ENCODE measurements around the gene GRK4.

The GRK4 gene

DNA sequence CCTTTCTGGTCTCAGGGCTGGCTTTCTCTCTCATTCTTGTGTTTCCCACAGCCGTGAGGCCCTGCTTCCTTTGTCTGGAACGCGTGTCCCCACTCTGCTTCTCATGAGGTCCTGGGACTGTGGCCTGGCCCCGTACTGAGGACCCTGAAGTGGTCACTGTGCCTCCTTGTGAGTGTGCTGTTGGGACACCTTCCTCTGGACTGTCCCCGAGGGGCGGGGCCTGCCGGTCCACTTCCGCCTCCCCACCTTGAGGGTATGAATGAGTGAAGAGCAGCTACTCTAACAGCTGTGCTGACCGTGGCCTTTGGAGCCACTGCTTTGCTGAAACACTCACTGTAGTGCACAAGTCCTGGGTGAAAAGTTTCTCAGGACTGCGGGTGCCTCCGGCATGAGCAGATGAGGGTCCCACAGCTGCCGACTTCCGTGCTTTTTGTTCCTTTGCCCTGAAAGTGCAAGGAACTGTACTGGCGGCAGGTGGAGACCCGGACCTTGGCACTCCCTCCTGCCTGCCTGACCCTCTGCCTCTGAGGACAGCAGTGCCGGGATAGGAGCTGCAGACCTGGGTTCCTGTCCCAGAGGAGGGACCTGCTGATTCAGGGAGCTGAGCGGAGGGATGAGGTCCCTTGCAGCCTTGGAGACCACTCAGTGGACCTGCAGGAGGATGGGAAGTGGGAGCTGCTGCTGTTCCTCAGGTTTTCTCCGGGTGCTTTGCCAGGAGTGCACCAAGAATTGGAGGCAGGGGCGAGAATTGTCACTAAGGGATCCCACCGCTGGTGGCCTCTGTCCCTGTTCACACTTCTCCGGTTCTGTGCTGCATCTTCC lies 73.0 kb downstream of the GRK4 start:
- Histone ChIP-seq H3K36me3 (ENCODE audit: control insufficient read depth, insufficient read depth, low read length) (no peaks in the 10 kb centered on the region), H3K4me1 (ENCODE audit: control insufficient read depth, insufficient read depth, low read length) (peaks cover 5% of the 10 kb centered on the region), H3K4me3 (ENCODE audit: low read length) (no peak overlapping the region), H3K27me3 (ENCODE audit: control insufficient read depth, insufficient read depth, low read length) (no peaks in the 10 kb centered on the region), H3K9ac (ENCODE audit: low read length) (no peak overlapping the region), H3K27ac (ENCODE audit: low read depth, low read length) (no peak overlapping the region)

DNA sequence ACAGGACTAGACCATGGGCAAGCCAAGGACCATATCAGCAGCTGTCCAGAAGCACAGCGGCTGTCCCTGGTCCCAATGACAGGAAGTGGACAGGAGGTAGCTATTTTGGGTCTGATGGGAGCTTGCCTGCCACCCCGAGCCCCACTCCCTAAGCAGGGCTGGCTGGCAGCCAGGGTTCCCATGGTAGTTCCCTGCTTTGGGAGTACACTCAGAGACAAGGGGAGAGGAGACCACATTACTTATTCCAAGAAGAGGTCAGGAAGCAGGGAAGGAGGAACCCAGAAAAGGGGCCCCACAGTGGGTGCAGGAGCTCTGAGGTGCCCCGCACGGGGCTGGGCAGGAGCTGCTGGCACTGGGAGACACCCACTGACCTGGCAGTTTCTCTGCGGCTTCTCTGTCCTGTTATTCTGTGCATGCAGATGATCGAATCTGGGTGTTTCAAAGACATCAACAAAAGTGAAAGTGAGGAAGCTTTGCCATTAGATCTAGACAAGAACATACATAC lies 74.6 kb downstream of the GRK4 start:
- peak overlapping the region; percentile 50 for H3K4me3 ChIP-seq (ENCODE audit: low read length)
- no peak overlapping the region for H3K9ac ChIP-seq (ENCODE audit: low read length)
- H3K27me3 ChIP-seq (ENCODE audit: control insufficient read depth, insufficient read depth, low read length): no peaks in the 10 kb centered on the region
- H3K4me1 ChIP-seq (ENCODE audit: control insufficient read depth, insufficient read depth, low read length): peaks cover 5% of the 10 kb centered on the region
- no peaks in the 10 kb centered on the region for H3K36me3 ChIP-seq (ENCODE audit: control insufficient read depth, insufficient read depth, low read length)
- no peak overlapping the region for H3K27ac ChIP-seq (ENCODE audit: low read depth, low read length)

DNA sequence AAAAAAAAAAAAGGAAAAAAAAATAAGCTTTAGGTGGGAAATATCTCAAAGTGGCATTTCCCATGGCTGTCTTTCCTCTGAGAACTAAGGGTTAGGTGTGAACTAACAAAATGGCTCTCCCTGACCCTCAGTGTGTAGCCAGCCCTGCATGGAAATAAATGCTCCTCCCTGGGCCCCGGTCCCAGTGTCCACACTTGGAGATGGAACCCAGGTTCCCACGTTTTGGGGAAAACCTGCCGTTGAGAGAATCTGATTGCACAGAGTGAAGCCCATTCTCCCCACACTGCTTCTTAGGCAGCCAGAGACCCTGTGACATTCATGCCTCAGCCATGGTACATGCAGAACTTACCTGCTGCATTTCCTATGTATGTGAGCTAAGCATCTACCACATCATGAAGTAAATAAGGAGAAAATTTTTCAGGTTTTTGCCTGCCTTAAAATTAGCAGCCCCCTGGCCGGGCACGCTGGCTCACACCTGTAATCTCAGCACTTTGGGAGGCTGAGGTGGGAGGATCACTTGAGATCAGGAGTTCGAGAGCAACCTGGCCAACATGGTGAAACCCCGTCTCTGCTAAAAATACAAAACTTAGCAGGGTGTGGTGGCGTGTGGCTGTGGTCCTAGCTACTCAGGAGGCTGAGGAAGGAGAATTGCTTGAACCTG lies 76.5 kb downstream of the GRK4 start:
- Histone ChIP-seq H3K4me3 (ENCODE audit: low read length) (no peak overlapping the region), H3K4me1 (ENCODE audit: control insufficient read depth, insufficient read depth, low read length) (peaks cover 5% of the 10 kb centered on the region), H3K27ac (ENCODE audit: low read depth, low read length) (no peak overlapping the region), H3K9ac (ENCODE audit: low read length) (no peak overlapping the region), H3K27me3 (ENCODE audit: control insufficient read depth, insufficient read depth, low read length) (no peaks in the 10 kb centered on the region), H3K36me3 (ENCODE audit: control insufficient read depth, insufficient read depth, low read length) (no peaks in the 10 kb centered on the region)

DNA sequence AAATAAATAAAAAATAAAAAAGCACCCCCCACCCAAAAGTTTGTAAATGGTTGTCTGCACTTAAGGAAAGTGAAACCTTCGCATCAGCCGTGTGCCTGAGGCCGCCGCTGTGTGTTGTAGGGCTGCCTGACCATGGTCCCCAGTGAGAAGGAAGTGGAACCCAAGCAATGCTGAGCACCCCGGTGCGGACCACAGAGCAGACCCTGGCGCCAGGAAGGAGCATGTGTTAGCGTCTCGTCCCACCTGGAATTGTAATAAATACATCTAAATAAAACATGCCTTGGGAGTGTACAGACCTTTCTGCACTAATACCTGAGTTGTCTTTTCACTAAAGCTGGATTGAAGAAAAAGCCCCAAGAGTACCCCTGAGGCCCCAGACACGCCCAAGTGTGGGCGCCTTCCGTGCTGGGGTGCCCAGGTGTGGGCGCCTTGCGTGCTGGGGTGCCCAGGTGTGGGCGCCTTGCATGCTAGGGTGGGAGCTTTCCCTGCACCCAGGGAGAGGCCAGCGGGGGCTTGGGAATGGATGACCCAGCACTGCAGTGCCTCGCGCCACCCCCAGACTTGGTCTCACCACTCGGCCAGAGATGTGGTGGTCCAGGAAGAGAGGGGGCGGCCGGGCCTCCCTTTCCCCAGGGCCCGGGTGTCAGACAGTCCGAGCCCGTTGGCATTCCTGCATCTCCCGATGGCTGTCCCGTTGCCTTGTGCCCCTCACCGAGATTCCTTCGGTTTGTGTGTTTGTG lies 77.3 kb downstream of the GRK4 start:
- Histone ChIP-seq H3K4me3 (ENCODE audit: low read length) (peak overlapping the region; percentile 65), H3K36me3 (ENCODE audit: control insufficient read depth, insufficient read depth, low read length) (no peaks in the 10 kb centered on the region), H3K9ac (ENCODE audit: low read length) (no peak overlapping the region), H3K4me1 (ENCODE audit: control insufficient read depth, insufficient read depth, low read length) (peaks cover 5% of the 10 kb centered on the region), H3K27ac (ENCODE audit: low read depth, low read length) (no peak overlapping the region), H3K27me3 (ENCODE audit: control insufficient read depth, insufficient read depth, low read length) (no peaks in the 10 kb centered on the region)

DNA sequence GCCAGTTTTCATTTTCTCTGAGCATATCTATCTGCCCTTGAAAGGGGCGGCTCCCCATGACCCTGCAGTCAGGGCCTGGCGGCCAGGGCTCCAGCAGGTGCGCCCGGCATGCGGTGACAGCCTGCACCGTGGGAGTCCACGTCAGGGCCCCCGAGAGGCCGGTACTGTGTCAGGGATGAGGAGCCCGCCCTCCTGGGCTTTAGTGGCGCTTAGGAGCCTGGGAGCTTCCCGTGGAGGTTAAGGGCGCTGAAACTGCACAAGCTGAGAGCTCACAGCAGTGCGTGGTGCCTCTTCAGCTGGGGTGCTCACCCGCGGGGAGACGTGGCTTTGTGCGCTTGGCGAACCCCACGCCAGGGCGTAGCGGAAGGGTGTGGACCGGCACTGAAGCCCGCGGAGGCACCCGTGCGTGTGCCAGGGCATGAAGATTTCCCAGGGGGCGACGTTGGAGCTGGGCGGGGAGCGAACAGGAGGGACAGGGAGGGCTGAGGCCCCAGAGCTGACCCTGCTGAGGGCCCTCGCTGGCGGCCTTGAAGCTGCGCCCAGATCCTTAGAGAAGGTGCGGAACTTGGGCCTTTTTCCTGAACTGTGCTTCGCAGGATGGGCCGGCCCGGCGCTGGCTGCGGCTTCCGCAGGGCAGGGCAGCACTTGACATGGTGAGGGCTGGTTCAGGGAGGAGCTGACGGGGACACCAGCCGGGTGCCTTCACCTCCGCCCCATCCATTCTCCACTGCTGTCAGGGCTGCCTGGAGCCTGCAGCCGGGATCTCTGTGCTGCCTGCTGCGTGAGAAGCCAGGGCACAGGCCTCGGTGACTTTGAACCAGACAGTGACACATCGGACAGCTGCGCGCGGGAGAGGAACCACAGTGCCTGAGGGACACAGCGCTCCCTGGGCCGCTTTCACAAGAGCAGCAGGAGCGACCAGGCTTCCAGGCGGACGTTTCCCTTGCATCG lies 78.1 kb downstream of the GRK4 start:
- peak overlapping the region; percentile 60 for H3K9ac ChIP-seq (ENCODE audit: low read length)
- no peaks in the 10 kb centered on the region for H3K36me3 ChIP-seq (ENCODE audit: control insufficient read depth, insufficient read depth, low read length)
- peak overlapping the region; percentile 65 for H3K4me3 ChIP-seq (ENCODE audit: low read length)
- H3K4me1 ChIP-seq (ENCODE audit: control insufficient read depth, insufficient read depth, low read length): peaks cover 5% of the 10 kb centered on the region
- H3K27ac ChIP-seq (ENCODE audit: low read depth, low read length): no peak overlapping the region
- H3K27me3 ChIP-seq (ENCODE audit: control insufficient read depth, insufficient read depth, low read length): no peaks in the 10 kb centered on the region

DNA sequence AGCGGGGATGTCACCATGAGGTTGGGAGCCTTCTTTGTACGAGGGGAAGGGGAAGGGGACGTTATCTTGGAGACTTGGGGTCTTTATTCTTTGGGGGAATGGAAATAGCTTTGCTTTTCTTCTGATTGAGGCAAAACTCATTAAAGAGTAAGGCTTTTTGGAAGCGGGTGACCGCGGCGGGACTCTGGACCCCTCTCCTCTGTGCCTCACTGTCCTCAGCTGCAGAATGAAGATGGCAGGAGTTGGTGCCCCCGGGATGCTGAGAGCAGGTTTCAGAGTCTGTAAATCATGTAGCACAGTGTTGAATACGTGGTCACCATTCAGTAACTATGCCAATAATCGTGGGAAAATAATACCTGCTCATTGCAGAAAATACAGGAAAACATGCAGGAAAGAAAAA lies 78.9 kb downstream of the GRK4 start:
- no peaks in the 10 kb centered on the region for H3K36me3 ChIP-seq (ENCODE audit: control insufficient read depth, insufficient read depth, low read length)
- H3K4me1 ChIP-seq (ENCODE audit: control insufficient read depth, insufficient read depth, low read length): peaks cover 5% of the 10 kb centered on the region
- no peak overlapping the region for H3K27ac ChIP-seq (ENCODE audit: low read depth, low read length)
- no peak overlapping the region for H3K9ac ChIP-seq (ENCODE audit: low read length)
- no peaks in the 10 kb centered on the region for H3K27me3 ChIP-seq (ENCODE audit: control insufficient read depth, insufficient read depth, low read length)
- H3K4me3 ChIP-seq (ENCODE audit: low read length): peak overlapping the region; percentile 65

DNA sequence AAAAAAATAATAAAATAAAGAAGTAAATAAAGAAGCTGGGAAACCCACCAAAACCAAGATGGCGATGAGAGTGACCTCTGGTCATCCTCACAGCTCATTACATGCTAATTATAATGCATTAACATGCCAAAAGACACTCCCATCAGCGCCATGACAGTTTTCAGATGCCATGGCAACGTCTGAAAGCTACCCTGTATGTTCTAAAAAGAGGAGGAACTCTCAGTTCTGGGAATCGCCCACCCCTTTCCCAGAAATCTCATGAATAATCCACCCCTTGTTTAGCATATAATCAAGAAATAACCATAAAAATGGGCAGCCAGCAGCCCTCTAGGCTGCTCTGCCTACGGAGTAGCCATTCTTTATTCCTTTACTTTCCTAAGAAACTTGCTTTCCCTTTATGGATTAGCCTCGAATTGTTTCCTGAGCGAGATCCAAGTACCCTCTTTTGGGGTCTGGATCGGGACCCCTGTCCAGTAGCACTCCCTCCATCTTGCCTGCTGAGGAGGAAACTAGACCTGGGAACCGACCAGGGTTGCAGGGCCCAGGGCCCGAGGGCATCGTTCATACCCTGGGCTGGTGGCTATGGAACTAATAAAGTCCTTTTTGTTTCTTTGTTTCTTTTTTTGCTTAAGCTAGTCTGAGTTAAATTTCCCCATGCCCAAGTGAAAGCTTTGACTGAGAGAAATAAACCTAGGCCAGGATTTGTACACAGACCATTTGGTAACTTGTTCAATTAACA lies 80.1 kb downstream of the GRK4 start:
- no peak overlapping the region for H3K27ac ChIP-seq (ENCODE audit: low read depth, low read length)
- no peak overlapping the region for H3K4me3 ChIP-seq (ENCODE audit: low read length)
- no peak overlapping the region for H3K9ac ChIP-seq (ENCODE audit: low read length)
- H3K4me1 ChIP-seq (ENCODE audit: control insufficient read depth, insufficient read depth, low read length): no peaks in the 10 kb centered on the region
- no peaks in the 10 kb centered on the region for H3K27me3 ChIP-seq (ENCODE audit: control insufficient read depth, insufficient read depth, low read length)
- no peaks in the 10 kb centered on the region for H3K36me3 ChIP-seq (ENCODE audit: control insufficient read depth, insufficient read depth, low read length)

DNA sequence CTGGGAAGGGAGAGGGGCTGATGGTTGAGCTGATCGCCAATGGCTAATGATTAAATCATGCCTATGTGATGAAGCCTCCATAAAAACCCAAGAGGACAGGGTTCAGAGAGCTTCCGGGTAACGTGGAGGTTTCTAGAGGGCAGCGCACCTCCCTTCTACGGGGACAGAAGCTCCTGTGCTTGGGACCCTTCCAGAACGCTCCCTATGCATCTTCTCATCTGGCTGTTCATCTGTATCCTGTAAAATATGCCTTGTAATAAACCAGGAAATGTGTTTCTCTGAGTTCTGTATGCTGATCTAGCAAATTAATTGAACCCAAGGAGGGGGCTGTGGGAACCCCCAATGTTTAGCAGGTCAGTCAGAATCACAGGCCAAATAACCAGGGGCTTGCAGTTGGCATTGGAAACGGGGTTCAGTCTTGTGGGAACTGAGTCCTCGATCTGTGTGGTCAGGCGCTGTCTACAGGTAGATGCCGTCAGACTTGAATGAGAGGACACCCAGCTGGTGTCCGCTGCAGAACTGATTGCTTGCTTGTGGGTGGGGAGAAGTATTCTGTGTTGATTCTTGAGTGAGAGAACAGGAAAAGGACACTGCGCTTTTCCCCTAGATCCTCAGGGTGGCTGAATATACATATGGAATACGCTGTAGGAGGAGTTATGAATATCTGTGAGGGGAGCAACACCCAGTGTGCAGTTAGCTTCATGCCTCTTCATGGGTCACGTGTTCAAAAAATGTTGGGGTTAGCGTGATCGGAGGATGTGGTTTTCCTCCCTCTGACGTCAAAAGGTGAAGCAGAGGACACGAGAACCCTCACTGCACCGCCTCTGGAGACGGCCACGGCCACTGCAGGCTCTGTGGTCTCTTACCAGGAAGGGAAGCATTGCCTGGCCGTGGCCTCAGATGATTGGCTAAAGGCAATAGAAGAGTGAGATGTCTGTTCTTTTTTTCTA lies 81.8 kb downstream of the GRK4 start:
- Histone ChIP-seq H3K36me3 (ENCODE audit: control insufficient read depth, insufficient read depth, low read length) (no peaks in the 10 kb centered on the region), H3K27ac (ENCODE audit: low read depth, low read length) (no peak overlapping the region), H3K27me3 (ENCODE audit: control insufficient read depth, insufficient read depth, low read length) (no peaks in the 10 kb centered on the region), H3K4me1 (ENCODE audit: control insufficient read depth, insufficient read depth, low read length) (no peaks in the 10 kb centered on the region), H3K4me3 (ENCODE audit: low read length) (no peak overlapping the region), H3K9ac (ENCODE audit: low read length) (no peak overlapping the region)

DNA sequence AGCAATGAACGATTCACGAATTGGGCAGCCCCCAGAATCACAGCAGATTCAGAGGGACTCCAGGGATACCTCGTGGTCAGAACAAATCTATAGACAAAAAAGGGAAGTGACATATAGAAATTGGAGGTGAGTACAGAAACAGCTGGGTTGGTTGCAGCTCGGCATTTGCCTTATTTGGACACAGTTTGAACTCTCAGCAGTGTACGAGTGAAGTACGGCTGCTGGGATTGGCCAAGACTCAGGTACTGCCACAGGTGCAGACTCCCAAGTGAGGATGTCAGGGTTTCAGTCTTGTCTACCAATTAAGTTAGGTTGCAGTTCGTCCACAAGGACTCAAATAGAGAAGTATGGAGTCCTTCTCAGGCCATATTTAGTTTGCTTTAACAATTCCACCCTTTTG lies 82.8 kb downstream of the GRK4 start:
- Histone ChIP-seq H3K36me3 (ENCODE audit: control insufficient read depth, insufficient read depth, low read length) (no peaks in the 10 kb centered on the region), H3K27me3 (ENCODE audit: control insufficient read depth, insufficient read depth, low read length) (no peaks in the 10 kb centered on the region), H3K4me3 (ENCODE audit: low read length) (no peak overlapping the region), H3K27ac (ENCODE audit: low read depth, low read length) (no peak overlapping the region), H3K4me1 (ENCODE audit: control insufficient read depth, insufficient read depth, low read length) (no peaks in the 10 kb centered on the region), H3K9ac (ENCODE audit: low read length) (no peak overlapping the region)

DNA sequence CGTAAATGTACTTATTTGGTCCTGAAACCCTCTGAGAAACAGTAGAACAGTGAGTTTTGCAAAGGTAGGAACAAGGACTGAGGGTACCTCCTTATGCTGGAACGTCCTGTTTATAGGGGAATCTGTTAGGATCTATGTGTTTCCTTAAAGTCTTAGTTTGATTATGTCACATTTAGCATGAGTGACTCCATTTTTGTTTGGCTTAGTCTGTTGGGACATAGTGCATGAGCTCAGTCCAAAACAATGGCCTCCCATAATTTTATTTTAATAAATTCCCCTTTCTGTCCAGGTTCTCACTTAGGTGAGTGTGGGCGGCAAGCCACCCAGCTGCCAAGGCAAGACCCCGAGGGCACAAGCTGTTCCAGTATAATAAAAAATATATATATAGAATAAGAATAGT lies 83.3 kb downstream of the GRK4 start:
- Histone ChIP-seq H3K9ac (ENCODE audit: low read length) (no peak overlapping the region), H3K27me3 (ENCODE audit: control insufficient read depth, insufficient read depth, low read length) (no peaks in the 10 kb centered on the region), H3K4me3 (ENCODE audit: low read length) (no peak overlapping the region), H3K36me3 (ENCODE audit: control insufficient read depth, insufficient read depth, low read length) (no peaks in the 10 kb centered on the region), H3K27ac (ENCODE audit: low read depth, low read length) (no peak overlapping the region), H3K4me1 (ENCODE audit: control insufficient read depth, insufficient read depth, low read length) (no peaks in the 10 kb centered on the region)

Data from rectal smooth muscle tissue (tissue), 1 donor.